GM12892 (cell line): ENCODE data around the gene BANP.

Source experiments
- POLR2A ChIP-seq: IDR thresholded peaks from 2 replicates; pipeline ENCODE4 v1.6.1; 2011; ENCODE audit warnings: low read depth, low read length, control low read depth
- POLR2AphosphoS5 ChIP-seq: IDR thresholded peaks from 2 replicates; pipeline ENCODE4 v1.6.1; 2011; ENCODE audit warnings: low read depth, low read length, control low read depth
- TAF1 ChIP-seq: IDR thresholded peaks from 2 replicates; pipeline ENCODE4 v1.6.1; 2011; ENCODE audit warnings: low read depth, mild to moderate bottlenecking, control low read depth, low read length, borderline replicate concordance

DNA sequence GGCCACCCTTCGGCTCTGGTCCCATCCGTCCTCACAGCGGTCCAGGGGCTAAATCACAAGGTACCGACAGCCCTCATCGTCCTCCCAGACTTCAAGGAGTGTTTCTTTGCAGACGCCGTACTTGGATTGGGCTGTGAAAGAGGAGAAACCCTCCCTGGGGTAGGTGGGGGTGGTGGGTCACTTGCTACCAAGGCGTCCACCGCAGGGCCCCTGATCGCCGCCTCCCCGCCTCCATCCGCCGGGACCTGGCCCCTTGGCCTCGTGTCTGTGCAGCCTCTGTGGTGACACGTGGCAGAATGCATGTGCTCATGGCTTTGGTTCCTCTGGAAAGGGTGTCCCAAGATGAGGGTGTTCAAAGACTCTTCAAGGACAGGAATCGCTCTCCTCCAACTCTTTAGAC is 151.4 kb downstream of the BANP start:
- no peak for TF ChIP-seq POLR2A
- no peak for TF ChIP-seq POLR2AphosphoS5
- TF ChIP-seq TAF1: no peak
